NCI-H2107 treated with DMSO at 0.1 percent for 48 hours (cell line): ENCODE measurements around the gene EPX.

Experiments used
- DNase-seq: peaks from one replicate; lab custom pipeline; 2025; ENCODE audit not compliant: unreplicated experiment; lab: John Stamatoyannopoulos, UW

EPX gene

GRCh38 chr17:58184986-58185761 lies 7.4 kb upstream of the EPX start:
- no peak for DNase-seq

- DNase-seq: no peak
Measured at GRCh38 chr17:58186591-58186990, 5.9 kb upstream of the EPX start.

- no peak for DNase-seq
Measured at GRCh38 chr17:58187063-58187462, 5.5 kb upstream of the EPX start.

GRCh38 chr17:58187675-58188074 lies 4.9 kb upstream of the EPX start:
- no peak for DNase-seq

GRCh38 chr17:58189436-58190146 lies 2.9 kb upstream of the EPX start:
- peak; percentile 9 for DNase-seq

GRCh38 chr17:58191241-58191896 lies 1.2 kb upstream of the EPX start:
- no peak for DNase-seq

GRCh38 chr17:58193641-58194255 lies 1.2 kb downstream of the EPX start:
- no peak for DNase-seq

- DNase-seq: no peak
Measured at GRCh38 chr17:58195518-58196123, 3.1 kb downstream of the EPX start.

- DNase-seq: no peak
Measured at GRCh38 chr17:58196610-58197009, 4.1 kb downstream of the EPX start.

- DNase-seq: peak; percentile 8
Measured at GRCh38 chr17:58200024-58200633, 7.6 kb downstream of the EPX start.

GRCh38 chr17:58202859-58203258 lies 10.3 kb downstream of the EPX start:
- DNase-seq: no peak

- no peak for DNase-seq
Measured at GRCh38 chr17:58204796-58205195, 12.3 kb downstream of the EPX start.

GRCh38 chr17:58205936-58206335 lies 13.4 kb downstream of the EPX start:
- DNase-seq: no peak

- DNase-seq: no peak
Measured at GRCh38 chr17:58207451-58207850, 14.9 kb downstream of the EPX start.

- no peak for DNase-seq
Measured at GRCh38 chr17:58208344-58208743, 15.8 kb downstream of the EPX start.

- DNase-seq: no peak
Measured at GRCh38 chr17:58210922-58211321, 18.4 kb downstream of the EPX start.

GRCh38 chr17:58215685-58216084 lies 23.2 kb downstream of the EPX start:
- DNase-seq: no peak

- DNase-seq: no peak
Measured at GRCh38 chr17:58217766-58218165, 25.2 kb downstream of the EPX start.

GRCh38 chr17:58219007-58219788 lies 26.7 kb downstream of the EPX start, which contains the start of gene MKS1:
Gene MKS1, minus strand, starts transcription at chr17:58219255. Its CDS starts 25 bp downstream, at chr17:58219230.
- DNase-seq: peak; percentile 61

GRCh38 chr17:58219789-58220183 lies 27.3 kb downstream of the EPX start:
- DNase-seq: no peak
